KMS-11 (cell line): ENCODE measurements around the gene TRIM31.

ENCODE experiments used
- H2AFZ ChIP-seq: fragments of 200-600 bp; sonication (generic); 2 replicates; pipeline ENCODE4 v1.6.1; 2016; ENCODE audit warnings: antibody characterized with exemption, mixed run types, low read depth
- H3K27ac ChIP-seq: fragments of 200-600 bp; sonication (generic); 2 replicates; pipeline ENCODE4 v1.6.1; 2016; ENCODE audit warnings: mild to moderate bottlenecking, mixed run types
- H3K27me3 ChIP-seq: fragments of 200-600 bp; sonication (generic); 2 replicates; pipeline ENCODE4 v1.6.1; 2017; ENCODE audit warnings: mild to moderate bottlenecking, low read depth, mixed run types, moderate library complexity; ENCODE audit not compliant: insufficient read depth
- H3K36me3 ChIP-seq: fragments of 200-600 bp; sonication (generic); 2 replicates; pipeline ENCODE4 v1.6.1; 2017; ENCODE audit warnings: mild to moderate bottlenecking, mixed run types; ENCODE audit not compliant: insufficient read depth
- H3K4me1 ChIP-seq: fragments of 200-600 bp; sonication (generic); 2 replicates; pipeline ENCODE4 v1.6.1; 2016; ENCODE audit warnings: mild to moderate bottlenecking, low read depth, mixed run types; ENCODE audit not compliant: poor library complexity, severe bottlenecking
- H3K4me2 ChIP-seq: fragments of 200-600 bp; sonication (generic); 2 replicates; pipeline ENCODE4 v1.7.0; 2016; ENCODE audit warnings: mild to moderate bottlenecking, mixed run types
- H3K4me3 ChIP-seq: fragments of 200-600 bp; sonication (generic); IDR thresholded peaks from 2 replicates; pipeline ENCODE4 v1.6.1; 2017; ENCODE audit warnings: low read depth, low read length, mixed read lengths; ENCODE audit not compliant: insufficient read depth
- H3K79me2 ChIP-seq: fragments of 200-600 bp; sonication (generic); 2 replicates; pipeline ENCODE4 v1.6.1; 2016; ENCODE audit warnings: low read depth, mixed run types; ENCODE audit not compliant: insufficient read depth
- H3K9ac ChIP-seq: fragments of 200-600 bp; sonication (generic); 2 replicates; pipeline ENCODE4 v1.6.1; 2016; ENCODE audit warnings: mild to moderate bottlenecking, mixed run types
- H4K20me1 ChIP-seq: fragments of 200-600 bp; sonication (generic); 2 replicates; pipeline ENCODE4 v1.6.1; 2016; ENCODE audit warnings: mild to moderate bottlenecking, mixed run types; ENCODE audit not compliant: insufficient read depth
- CTCF ChIP-seq: fragments of 200-600 bp; sonication (generic); conservative IDR thresholded peaks from 2 replicates; pipeline ENCODE4 v1.6.1; 2017; ENCODE audit warnings: low read depth, mild to moderate bottlenecking, antibody characterized with exemption, low read length, moderate library complexity, mixed read lengths

TRIM31 gene

GRCh38 chr6:30075094-30075789, 37.6 kb downstream of the TRIM31 start, which contains the start of gene RNF39:
RNF39 (minus strand) TSS chr6:30075769; CDS start chr6:30075585, 184 bp downstream.
- H3K9ac ChIP-seq: no peak within 1 kb of the TSS
- no peaks in the 10 kb centered on the region for H3K79me2 ChIP-seq
- H4K20me1 ChIP-seq: no peaks in the 10 kb centered on the region
- H3K4me1 ChIP-seq: no peaks in the 10 kb centered on the region
- no peaks in the 10 kb centered on the region for H3K36me3 ChIP-seq
- no peak within 1 kb of the TSS for H2AFZ ChIP-seq
- no peak within 1 kb of the TSS for H3K4me3 ChIP-seq
- TF ChIP-seq CTCF: no peak
- H3K27me3 ChIP-seq: no peaks in the 10 kb centered on the region; the same call in 1 of the 2 replicates
- H3K27ac ChIP-seq: no peak within 1 kb of the TSS
- H3K4me2 ChIP-seq: no peak within 1 kb of the TSS

- no peak overlapping the region for H2AFZ ChIP-seq
- H3K4me3 ChIP-seq: no peak overlapping the region
- H3K36me3 ChIP-seq: no peaks in the 10 kb centered on the region
- no peak overlapping the region for H3K9ac ChIP-seq
- no peaks in the 10 kb centered on the region for H3K4me1 ChIP-seq
- no peak for TF ChIP-seq CTCF
- no peak overlapping the region for H3K27ac ChIP-seq
- H4K20me1 ChIP-seq: no peaks in the 10 kb centered on the region
- H3K79me2 ChIP-seq: no peaks in the 10 kb centered on the region
- H3K27me3 ChIP-seq: no peaks in the 10 kb centered on the region; the same call in 1 of the 2 replicates
- no peak overlapping the region for H3K4me2 ChIP-seq
Measured at GRCh38 chr6:30074331-30075093, 38.4 kb downstream of the TRIM31 start.

- no peaks in the 10 kb centered on the region; the same call in 1 of the 2 replicates for H3K27me3 ChIP-seq
- H3K4me2 ChIP-seq: no peak overlapping the region
- no peak overlapping the region for H3K9ac ChIP-seq
- no peak overlapping the region for H3K4me3 ChIP-seq
- no peaks in the 10 kb centered on the region for H3K79me2 ChIP-seq
- no peaks in the 10 kb centered on the region for H4K20me1 ChIP-seq
- no peaks in the 10 kb centered on the region for H3K4me1 ChIP-seq
- no peak for TF ChIP-seq CTCF
- H3K27ac ChIP-seq: no peak overlapping the region
- no peak overlapping the region for H2AFZ ChIP-seq
- no peaks in the 10 kb centered on the region for H3K36me3 ChIP-seq
Measured at GRCh38 chr6:30073489-30074235, 39.2 kb downstream of the TRIM31 start.

- Histone ChIP-seq H3K4me3 (no peak overlapping the region), H3K4me2 (no peak overlapping the region), H3K27me3 (no peaks in the 10 kb centered on the region; the same call in 1 of the 2 replicates)
Measured at GRCh38 chr6:30071858-30072257, 41.0 kb downstream of the TRIM31 start.

More at GRCh38 chr6:30071858-30072257, 41.0 kb downstream of the TRIM31 start:
- Histone ChIP-seq H3K36me3 (no peaks in the 10 kb centered on the region), H2AFZ (no peak overlapping the region), H3K9ac (no peak overlapping the region), H3K4me1 (peaks cover 8% of the 10 kb centered on the region), H3K27ac (no peak overlapping the region), H3K79me2 (peaks cover 10% of the 10 kb centered on the region; the same call in 1 of the 2 replicates), H4K20me1 (no peaks in the 10 kb centered on the region)
- TF ChIP-seq CTCF: no peak
